ENCODE measurements around the gene DICER1. TPM values are rescaled to one million over a fixed set of nuclear protein-coding genes. Genes with fewer than 3 reads are reported as not detected.

The DICER1 gene
- total RNA-seq, 4 donors from 2014 or later: 64.3 to 125 (median 78.0) TPM

DNA sequence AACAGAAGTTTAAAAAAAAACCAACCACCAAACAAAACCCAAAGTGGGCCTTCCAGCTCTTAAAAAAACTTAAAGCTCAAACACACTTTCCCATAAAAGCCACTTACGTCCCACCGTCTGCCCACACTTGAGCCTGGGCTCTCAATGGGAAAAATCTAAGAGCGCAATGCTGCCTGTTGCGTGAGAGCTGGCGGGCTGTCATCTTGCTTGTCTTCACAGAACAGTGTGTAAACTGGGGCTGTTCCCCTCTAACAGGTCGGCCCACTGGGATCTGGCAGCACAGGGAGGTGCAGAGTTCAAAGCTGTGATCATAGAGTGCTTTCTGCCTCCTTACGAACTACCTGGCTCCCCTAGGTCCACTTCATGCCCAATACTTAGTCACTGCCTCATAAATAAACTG, 80.0 kb downstream of the DICER1 start:
- Histone ChIP-seq H3K9me3 (no peaks in the 10 kb centered on the region), H3K36me3 (no peaks in the 10 kb centered on the region), H3K27ac (no peak overlapping the region), H3K4me1 (no peaks in the 10 kb centered on the region), H3K4me3 (no peak overlapping the region), H3K27me3 (no peaks in the 10 kb centered on the region)
- no peak for DNase-seq
- no peak for TF ChIP-seq POLR2A (IDR thresholded peaks at IDR 0.05)
- TF ChIP-seq, protein P1, sequence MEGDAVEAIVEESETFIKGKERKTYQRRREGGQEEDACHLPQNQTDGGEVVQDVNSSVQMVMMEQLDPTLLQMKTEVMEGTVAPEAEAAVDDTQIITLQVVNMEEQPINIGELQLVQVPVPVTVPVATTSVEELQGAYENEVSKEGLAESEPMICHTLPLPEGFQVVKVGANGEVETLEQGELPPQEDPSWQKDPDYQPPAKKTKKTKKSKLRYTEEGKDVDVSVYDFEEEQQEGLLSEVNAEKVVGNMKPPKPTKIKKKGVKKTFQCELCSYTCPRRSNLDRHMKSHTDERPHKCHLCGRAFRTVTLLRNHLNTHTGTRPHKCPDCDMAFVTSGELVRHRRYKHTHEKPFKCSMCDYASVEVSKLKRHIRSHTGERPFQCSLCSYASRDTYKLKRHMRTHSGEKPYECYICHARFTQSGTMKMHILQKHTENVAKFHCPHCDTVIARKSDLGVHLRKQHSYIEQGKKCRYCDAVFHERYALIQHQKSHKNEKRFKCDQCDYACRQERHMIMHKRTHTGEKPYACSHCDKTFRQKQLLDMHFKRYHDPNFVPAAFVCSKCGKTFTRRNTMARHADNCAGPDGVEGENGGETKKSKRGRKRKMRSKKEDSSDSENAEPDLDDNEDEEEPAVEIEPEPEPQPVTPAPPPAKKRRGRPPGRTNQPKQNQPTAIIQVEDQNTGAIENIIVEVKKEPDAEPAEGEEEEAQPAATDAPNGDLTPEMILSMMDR (IDR thresholded peaks at IDR 0.05): no peak

DNA sequence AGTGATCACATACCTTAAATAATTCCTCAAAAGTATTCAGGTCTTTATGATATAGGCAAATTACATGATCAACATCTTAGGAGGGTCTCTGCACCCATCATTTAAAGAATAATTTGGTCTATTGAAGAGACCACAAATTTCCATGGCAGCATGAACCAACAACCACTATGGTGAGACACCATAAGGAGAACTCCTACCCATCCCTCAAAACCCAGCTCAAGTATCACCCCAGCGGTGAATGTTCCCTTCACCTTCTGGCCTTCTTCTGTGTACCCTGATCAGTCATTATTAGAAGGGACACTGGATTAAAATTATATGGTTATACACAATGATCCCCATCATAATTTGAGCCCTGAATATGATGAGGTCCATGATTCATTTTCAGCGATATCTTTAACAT, 81.5 kb downstream of the DICER1 start:
- TF ChIP-seq, protein P1 (IDR thresholded peaks at IDR 0.05): no peak
- no peak for TF ChIP-seq POLR2A (IDR thresholded peaks at IDR 0.05)
- no peak for DNase-seq
- Histone ChIP-seq H3K27me3 (no peaks in the 10 kb centered on the region), H3K27ac (no peak overlapping the region), H3K9me3 (no peaks in the 10 kb centered on the region), H3K4me1 (no peaks in the 10 kb centered on the region), H3K4me3 (no peak overlapping the region), H3K36me3 (no peaks in the 10 kb centered on the region)

DNA sequence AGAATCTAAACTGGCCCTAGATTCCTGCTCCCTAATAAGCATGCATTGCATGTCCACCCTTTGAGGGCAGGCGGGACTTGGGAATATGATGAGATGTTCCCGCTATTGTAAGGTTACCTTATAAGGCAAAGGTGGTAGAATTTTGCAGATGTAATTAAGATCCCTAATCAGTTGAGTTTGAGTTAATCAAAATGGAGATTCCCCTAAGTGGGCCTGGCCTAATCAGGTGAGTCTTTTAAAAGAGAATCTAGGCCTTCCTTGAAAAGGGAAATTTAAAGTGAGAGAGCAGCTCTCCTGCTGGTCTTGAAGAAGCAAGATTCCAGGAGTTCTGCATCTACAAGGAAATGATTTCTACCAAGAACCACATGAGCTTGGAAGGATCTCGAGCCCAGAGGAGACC, 83.4 kb downstream of the DICER1 start:
- Histone ChIP-seq H3K27ac (no peak overlapping the region), H3K9me3 (no peaks in the 10 kb centered on the region), H3K27me3 (no peaks in the 10 kb centered on the region), H3K36me3 (no peaks in the 10 kb centered on the region), H3K4me3 (no peak overlapping the region), H3K4me1 (no peaks in the 10 kb centered on the region)
- TF ChIP-seq, protein P1 (IDR thresholded peaks at IDR 0.05): no peak
- TF ChIP-seq POLR2A (IDR thresholded peaks at IDR 0.05): no peak
- DNase-seq: no peak

DNA sequence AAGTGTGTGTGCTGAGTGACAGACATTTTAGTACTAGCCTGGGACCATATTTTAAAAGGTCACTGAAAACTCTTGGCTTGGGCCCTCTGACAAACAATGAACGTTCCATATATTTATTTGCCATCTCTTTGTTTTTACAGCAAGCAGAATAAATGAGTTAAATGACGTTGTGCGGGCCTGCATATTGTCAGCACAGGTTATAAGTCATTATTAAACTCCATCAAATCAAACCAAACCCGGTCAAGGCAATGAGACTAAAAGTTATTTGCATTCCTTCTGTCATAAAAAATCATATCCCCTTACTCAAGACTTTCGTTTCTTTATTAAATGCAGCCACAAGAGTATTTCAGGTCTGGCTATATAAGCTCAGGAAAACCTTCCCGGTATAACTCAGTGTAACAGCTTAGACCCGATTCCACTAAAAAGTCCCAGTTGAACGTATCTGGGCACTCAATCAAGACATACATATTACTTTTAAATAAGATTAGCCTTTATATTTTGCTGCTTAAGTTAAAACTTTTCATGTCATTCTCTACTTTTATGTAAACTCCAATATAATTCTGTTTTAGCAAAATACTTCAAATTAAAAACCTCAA, 84.9 kb downstream of the DICER1 start:
- Histone ChIP-seq H3K9me3 (no peaks in the 10 kb centered on the region), H3K27ac (no peak overlapping the region), H3K27me3 (no peaks in the 10 kb centered on the region), H3K4me3 (no peak overlapping the region), H3K36me3 (no peaks in the 10 kb centered on the region), H3K4me1 (no peaks in the 10 kb centered on the region)
- TF ChIP-seq, protein P1 (IDR thresholded peaks at IDR 0.05): no peak
- no peak for TF ChIP-seq POLR2A (IDR thresholded peaks at IDR 0.05)
- DNase-seq: no peak

DNA sequence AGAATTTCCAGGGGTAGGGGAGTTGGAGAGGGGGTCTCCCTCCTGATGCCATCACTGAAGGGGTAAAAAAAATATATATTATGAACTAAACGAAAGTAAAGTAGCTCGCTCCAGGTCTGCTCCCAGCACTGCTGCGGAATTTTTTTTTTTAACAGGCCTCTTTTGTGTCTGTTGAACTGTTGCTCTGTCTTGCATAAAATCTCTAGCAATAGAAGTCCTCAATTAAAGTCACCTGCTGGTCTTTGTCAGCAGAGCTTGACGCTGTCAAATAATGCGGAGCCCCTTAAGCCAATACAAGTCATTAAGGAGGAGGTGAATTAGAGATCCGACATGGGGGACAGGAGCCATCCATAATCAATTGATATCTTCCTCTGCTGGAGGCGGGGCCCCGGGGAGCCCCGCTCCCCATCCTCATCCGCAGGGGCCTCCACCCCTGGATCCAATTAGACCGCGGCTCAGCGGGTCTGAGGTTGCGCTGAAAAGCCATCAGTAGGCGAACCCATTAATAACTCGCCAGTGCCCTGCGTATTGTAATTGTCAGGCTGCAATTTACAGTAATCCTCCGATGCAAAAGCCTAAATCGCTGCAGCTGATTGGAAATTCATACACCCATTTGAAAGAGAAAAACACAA, 85.6 kb downstream of the DICER1 start:
- Histone ChIP-seq H3K4me3 (no peak overlapping the region), H3K36me3 (no peaks in the 10 kb centered on the region), H3K27ac (no peak overlapping the region), H3K27me3 (no peaks in the 10 kb centered on the region), H3K9me3 (no peaks in the 10 kb centered on the region), H3K4me1 (no peaks in the 10 kb centered on the region)
- TF ChIP-seq, protein P1 (IDR thresholded peaks at IDR 0.05): no peak
- no peak for TF ChIP-seq POLR2A (IDR thresholded peaks at IDR 0.05)
- DNase-seq: no peak

Measured in Peyer's patch (tissue), 4 donors.